Endothelial cell of hepatic sinusoid (primary cell): ENCODE data around the gene OR6S1.
"Not testable (repeated sequence)": the region's sequence is repeated elsewhere in the genome, so short reads cannot be mapped to it uniquely, and the experiment has no call there.

Experiments
- in situ Hi-C: cut with HindIII; loops from 2 replicates; pipeline ENCODE4 v1.10.0; 2017; ENCODE audit warnings: low sequenced_read_pairs

The OR6S1 gene

DNA sequence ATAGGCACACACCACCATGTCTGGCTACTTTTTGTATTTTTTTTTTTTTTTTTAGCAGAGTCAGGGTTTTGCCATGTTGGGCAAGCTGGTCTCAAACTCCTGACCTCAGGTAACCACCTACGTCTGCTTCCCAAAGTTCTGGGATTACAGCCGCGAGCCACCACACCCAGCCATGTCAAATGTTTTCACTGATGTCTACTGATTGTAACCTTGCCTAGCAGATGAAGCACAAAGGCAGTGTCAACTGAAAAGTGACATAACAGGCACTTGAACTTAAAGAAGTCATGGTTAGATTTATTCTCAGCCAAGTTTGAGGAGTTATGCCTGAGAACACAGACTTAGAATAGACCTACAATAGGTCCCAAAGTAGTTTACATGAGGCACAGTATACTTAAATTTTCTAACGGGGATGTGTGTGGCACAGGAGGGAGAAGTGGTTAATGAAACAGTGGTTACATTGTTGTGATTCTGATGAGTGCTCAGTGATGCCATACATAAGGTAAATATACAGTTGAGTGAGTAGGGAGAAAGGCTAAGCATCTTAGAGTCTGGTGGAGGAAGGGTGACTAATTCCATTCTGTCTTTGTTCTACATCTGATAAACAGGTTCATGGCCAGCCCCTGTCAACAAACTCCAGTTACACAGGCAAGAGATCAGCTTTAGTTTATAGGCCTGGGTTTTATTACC is 30.2 kb upstream of the OR6S1 start:
- in situ Hi-C loops: no loop called here

GRCh38 chr14:20668969-20669368 is 27.5 kb upstream of the OR6S1 start:
- in situ Hi-C loops: no loop called here

DNA sequence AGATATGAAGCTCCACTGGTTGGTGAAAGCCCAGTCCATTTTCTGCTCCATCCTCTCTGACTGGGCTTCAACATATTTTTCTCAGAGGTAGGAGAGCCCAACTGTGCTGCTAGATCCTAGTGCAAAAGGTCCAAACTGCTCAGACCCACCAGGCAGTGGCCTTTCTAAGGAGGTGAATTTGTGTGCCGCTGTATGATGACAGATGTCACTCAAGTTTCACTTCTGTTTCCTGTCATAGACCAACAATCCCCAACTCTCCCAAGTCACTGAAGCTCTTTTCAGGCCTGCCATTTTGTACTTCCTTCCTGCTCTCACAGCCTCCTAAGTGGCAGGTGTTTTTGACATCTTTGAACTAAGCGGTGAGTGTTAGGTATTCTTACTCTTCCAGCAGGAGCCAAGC is 26.5 kb upstream of the OR6S1 start:
- in situ Hi-C loops: no loop called here

- in situ Hi-C loops: not testable (repeated sequence)
These were observed 25.0 kb upstream of the OR6S1 start for GRCh38 chr14:20666400-20666961.

DNA sequence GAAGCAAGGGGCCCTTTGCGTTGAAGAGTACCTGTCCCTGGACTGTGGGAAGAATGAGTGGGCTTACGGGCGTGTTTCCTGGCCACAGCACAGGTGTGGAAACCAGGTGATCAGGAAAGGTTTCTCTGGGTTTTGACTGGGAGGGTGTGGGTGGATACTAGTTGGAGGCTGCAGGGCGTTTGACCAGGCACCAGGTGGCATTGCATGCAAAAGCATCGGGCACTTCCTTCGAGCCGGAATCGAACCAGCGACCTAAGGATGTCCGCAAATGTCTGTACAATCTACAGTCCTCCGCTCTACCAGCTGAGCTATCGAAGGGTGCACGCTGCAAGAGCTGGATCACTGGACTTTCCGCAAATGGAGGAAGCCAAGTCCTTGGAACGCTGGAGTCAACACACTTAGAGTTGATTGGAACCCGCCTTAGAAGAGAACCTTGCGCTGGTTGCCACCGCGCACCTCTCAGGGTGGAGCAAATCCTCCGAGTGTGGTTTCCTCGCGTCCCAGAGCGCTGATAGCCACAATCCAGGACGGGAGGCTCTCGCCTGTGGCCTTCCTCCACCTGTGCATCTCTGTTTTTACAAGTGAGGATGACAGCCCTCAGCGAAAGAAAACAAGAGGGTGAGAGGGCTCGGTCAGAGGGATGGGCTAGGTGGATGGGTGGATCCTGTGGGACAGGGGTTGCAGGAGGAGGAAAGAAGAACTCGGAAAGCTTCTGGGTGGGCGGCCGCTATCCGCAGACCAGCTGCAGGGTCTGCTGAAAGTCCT is 21.7 kb upstream of the OR6S1 start:
- in situ Hi-C loops: no loop called here

GRCh38 chr14:20661197-20661596 is 19.7 kb upstream of the OR6S1 start:
- in situ Hi-C loops: no loop called here

- in situ Hi-C loops: no loop called here
These were observed 18.4 kb upstream of the OR6S1 start for GRCh38 chr14:20659813-20660395.

GRCh38 chr14:20659336-20659735 is 17.8 kb upstream of the OR6S1 start:
- in situ Hi-C loops: no loop called here

DNA sequence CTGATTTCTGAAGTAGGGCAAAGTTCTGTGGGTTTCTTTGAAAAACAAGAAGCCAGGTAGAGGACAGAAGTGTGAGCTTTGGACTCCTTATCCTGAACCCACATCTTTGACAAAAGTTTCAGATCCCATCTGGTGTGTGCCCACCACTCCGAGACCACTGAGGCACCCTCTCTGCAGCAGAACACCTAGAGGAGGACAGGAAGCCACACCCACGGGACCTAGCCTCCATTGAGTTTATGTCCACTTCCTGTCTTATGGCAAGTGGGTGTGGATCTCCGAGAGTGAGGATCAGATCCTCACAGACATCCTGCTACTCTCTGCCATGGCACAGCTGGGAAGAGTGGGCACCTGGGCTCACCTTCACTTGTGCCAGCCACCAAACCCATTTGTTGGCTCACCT is 16.8 kb upstream of the OR6S1 start:
- in situ Hi-C loops: no loop called here

- in situ Hi-C loops: no loop called here
These were observed 16.0 kb upstream of the OR6S1 start for GRCh38 chr14:20657216-20658211.

DNA sequence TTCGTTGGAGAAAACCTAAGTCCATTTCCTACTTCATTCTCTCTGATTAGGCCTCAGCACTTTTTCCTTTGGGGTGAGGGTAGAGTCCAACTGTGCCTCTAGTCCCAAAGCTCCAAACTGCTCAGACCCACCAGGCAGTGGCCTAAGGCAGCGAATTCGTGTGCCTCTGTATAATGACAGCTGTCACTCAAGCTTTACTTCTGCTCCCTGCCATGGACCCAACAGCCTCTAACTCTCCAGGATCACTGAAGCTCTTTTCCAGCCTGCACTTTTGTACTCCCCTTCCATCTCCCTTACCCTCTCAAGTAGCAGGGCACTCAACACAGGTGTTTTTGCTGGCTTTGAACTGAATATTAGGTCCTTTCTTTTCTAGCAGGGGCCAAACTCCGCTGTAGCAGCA is 14.8 kb upstream of the OR6S1 start:
- in situ Hi-C loops: no loop called here

- in situ Hi-C loops: no loop called here
These were observed 14.4 kb upstream of the OR6S1 start for GRCh38 chr14:20655851-20656250.

DNA sequence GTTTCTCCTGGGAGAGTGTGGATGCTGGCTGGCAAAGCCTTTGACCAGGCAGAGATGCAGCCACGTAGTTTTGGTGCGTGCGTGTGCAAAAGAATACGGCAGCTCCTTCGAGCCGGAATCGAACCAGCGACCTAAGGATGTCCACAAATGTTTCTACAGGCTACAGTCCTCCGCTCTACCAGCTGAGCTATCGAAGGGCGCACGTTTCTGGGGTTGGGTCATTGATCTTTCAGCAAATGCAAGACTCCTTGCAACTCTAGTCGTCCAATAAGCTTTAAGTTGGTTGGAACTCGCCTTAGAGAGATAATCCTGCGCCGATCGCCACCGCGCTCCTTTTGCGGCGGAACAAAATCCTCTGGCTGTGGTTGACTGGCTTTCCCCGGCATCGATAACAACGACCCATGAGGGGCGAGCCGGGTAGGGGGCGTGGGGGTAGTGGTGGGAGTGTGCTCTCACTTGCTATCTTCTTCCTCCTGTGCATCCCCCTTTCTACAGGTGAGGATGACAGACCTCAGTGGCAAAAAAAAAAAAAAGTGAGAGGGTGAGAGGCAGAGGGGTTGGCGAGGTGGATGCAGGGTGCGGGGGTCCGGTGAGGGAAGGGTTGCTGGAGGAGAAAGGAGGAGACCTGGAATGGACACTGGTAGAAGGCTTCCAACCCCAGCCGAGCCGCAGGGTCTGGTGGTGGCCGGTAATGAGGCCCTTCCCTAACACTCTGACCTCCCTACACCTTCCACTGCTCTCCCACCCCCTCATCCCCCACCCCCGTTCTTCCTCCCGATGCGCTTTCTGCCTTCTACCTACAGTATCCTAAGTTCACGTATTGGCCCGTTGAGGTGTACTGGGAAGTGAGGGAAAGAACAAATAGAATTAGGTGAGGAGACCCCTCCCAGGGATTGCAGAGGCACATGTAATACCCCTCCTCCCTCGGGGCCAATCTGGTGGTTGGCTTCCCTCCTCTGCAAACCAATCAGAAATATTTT is 11.8 kb upstream of the OR6S1 start:
- in situ Hi-C loops: loop anchor here (5.0 kb wide), 1 partner anchor 36 kb away; no protein-coding TSS in a partner anchor

DNA sequence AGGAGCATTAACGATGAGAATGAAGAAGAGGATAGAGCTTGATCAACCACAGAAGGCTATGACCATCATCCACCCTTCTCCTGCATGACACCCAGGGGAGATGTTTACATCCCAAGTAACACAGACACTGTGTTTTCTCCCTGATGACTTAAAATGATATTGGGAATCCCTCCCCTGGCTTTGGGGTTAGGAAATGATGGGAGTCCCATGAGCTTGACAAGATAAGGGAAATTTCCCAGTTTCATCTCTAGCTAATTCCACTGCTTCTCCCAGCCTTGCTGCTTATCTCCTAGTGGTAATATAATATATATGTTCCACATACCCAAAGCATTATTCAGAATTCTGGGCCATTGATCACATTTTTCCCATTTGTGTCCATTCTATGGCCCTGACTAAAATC is 4.0 kb upstream of the OR6S1 start:
- in situ Hi-C loops: no loop called here

GRCh38 chr14:20644520-20644919 is 3.0 kb upstream of the OR6S1 start:
- in situ Hi-C loops: no loop called here

DNA sequence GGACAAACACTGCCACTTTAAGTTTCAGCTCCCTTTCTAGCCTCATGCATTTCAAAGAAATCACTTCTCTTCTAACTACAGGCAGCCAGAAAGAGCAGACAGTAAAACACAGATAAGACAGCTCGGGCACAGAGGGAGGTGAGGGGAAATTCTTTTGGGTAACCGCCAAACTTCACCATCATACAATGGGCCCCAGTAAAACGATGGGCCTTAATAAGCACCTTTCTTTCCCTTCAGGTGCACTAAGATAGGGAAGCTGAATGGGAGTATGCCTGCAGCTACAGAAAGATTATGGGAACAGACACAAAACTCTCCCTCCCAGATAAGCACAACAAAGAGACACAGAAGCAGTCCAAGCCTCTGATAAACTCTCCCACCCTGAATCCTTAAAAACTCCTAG is 1.3 kb upstream of the OR6S1 start:
- in situ Hi-C loops: not testable (repeated sequence)

DNA sequence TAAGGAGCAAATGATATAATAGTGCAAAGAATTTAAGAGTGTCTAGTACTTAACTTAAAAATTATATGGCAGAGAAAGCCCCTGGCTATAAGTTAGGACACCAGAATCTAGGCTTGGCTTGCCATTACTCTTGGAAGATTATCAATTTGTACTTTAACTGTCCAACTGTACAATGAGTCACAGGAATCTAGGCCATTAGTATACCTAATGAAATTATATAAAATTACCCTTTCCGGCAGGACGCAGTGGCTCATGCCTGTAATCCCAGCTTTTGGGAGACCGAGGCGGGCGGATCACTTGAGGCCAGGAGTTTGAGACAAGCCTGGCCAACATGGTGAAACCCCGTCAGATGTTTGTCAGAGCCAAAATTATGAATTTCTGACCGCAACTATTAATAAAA is 691 bp upstream of the OR6S1 start:
- in situ Hi-C loops: no loop called here

DNA sequence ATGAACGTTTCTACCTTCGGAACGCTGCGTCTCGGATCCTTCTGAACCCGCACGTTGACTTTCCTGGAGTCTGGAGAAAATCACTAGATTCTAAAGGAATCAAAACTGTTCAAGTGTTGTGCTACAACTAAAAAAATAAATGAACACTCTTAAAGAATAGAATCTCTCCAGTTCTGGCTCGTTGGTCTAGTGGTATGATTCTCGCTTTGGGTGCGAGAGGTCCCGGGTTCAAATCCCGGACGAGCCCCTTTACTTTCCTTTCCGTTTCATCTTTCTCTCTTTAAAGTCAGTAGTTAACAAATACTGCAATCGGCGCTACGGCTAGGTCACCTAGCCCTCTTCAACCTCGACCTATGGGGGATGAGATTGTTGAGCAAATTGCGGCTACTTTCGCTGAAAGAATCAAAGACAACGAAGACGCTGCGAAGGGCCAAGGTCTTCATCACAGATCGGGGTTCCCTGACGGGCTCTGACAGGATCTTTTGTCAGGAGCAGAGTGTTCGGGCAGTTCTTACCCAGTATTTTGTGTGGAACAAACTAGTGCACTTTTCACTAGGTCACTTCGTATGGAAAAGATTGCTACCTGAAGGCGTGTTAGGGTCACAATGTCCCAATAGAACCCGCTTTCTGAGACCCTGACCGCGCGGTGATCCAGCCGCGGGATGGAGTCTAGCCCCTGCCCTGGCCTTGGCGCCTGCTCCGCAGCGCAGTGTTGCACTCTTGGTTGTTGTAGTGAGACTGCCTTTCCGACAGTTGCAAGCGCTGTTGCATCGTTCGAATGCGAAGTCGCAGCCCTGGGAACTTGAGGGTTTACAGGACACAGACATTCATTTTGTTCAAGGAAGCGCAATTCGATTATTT is 8.4 kb downstream of the OR6S1 start:
- in situ Hi-C loops: no loop called here

DNA sequence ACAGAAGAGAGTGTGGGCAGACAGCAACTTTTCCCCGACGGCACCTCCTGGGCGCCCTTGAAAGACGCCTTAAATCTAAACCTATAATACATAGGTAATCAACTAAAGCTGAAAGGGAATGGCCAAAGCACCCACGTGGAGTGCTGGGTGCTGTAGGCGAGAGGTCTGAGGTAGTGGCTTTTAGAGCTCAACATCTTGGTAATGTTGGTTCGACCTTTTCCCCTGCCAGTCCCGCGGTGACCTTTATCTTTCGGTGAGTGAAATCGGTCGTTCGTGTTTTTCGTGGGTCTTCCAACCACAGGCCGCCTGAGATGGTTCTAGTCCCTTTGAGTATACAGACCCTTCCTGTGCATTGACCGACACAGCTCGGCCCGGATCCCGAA is 9.1 kb downstream of the OR6S1 start:
- in situ Hi-C loops: no loop called here
